ENCODE measurements around the gene CELA2B.

The CELA2B gene

GRCh38 chr1:15531003-15531402 lies 55.1 kb downstream of the CELA2B start:
- Histone ChIP-seq H3K9me3 (no peaks in the 10 kb centered on the region), H3K27ac (no peak overlapping the region), H3K36me3 (peaks cover 18% of the 10 kb centered on the region), H3K27me3 (no peaks in the 10 kb centered on the region), H3K4me3 (ENCODE audit: low read depth in 1 of 2, low read length in 1 of 2) (no peak overlapping the region), H3K4me1 (ENCODE audit: control insufficient read depth in 1 of 2, insufficient read depth in 1 of 2, low read depth in 1 of 2, low read length in 1 of 2) (peaks cover 13 to 15% of the 10 kb centered on the region in 2 experiments)
- no peak for TF ChIP-seq CTCF (IDR thresholded peaks at IDR 0.05)

- Histone ChIP-seq H3K27ac (no peak overlapping the region), H3K9me3 (no peaks in the 10 kb centered on the region), H3K4me1 (ENCODE audit: control insufficient read depth in 1 of 2, insufficient read depth in 1 of 2, low read depth in 1 of 2, low read length in 1 of 2) (peaks cover 8 to 10% of the 10 kb centered on the region in 2 experiments), H3K36me3 (peaks cover 23% of the 10 kb centered on the region), H3K27me3 (no peaks in the 10 kb centered on the region), H3K4me3 (ENCODE audit: low read depth in 1 of 2, low read length in 1 of 2) (no peak overlapping the region)
- no peak for TF ChIP-seq CTCF (IDR thresholded peaks at IDR 0.05)
Measured at GRCh38 chr1:15531682-15532081, 55.8 kb downstream of the CELA2B start.

GRCh38 chr1:15538771-15539170 lies 62.9 kb downstream of the CELA2B start:
- Histone ChIP-seq H3K9me3 (no peaks in the 10 kb centered on the region), H3K36me3 (peaks cover 82% of the 10 kb centered on the region), H3K4me3 (ENCODE audit: low read depth in 1 of 2, low read length in 1 of 2) (no peak overlapping the region), H3K27ac (no peak overlapping the region), H3K27me3 (no peaks in the 10 kb centered on the region), H3K4me1 (ENCODE audit: control insufficient read depth in 1 of 2, insufficient read depth in 1 of 2, low read depth in 1 of 2, low read length in 1 of 2) (no peaks in the 10 kb centered on the region)
- no peak for TF ChIP-seq CTCF (IDR thresholded peaks at IDR 0.05)

- Histone ChIP-seq H3K27ac (no peak overlapping the region), H3K27me3 (no peaks in the 10 kb centered on the region), H3K36me3 (peaks cover 79% of the 10 kb centered on the region), H3K9me3 (no peaks in the 10 kb centered on the region), H3K4me1 (ENCODE audit: control insufficient read depth in 1 of 2, insufficient read depth in 1 of 2, low read depth in 1 of 2, low read length in 1 of 2) (no peaks in the 10 kb centered on the region), H3K4me3 (ENCODE audit: low read depth in 1 of 2, low read length in 1 of 2) (no peak overlapping the region)
- no peak for TF ChIP-seq CTCF (IDR thresholded peaks at IDR 0.05)
Measured at GRCh38 chr1:15540186-15540585, 64.3 kb downstream of the CELA2B start.
